GM10266 (cell line): ENCODE measurements around the gene BNIP3.

ENCODE experiments used
- DNase-seq: peaks from one replicate; pipeline ENCODE4 v3.0.0; 2012; ENCODE audit errors: extremely low spot score
- TF ChIP-seq, protein P1 (sequence below): IDR thresholded peaks from 2 replicates; pipeline ENCODE4 v1.5.1; 2012; ENCODE audit warnings: mild to moderate bottlenecking, low read depth; ENCODE audit not compliant: control insufficient read depth, insufficient read depth; ENCODE audit errors: missing control alignments

Gene BNIP3

DNA sequence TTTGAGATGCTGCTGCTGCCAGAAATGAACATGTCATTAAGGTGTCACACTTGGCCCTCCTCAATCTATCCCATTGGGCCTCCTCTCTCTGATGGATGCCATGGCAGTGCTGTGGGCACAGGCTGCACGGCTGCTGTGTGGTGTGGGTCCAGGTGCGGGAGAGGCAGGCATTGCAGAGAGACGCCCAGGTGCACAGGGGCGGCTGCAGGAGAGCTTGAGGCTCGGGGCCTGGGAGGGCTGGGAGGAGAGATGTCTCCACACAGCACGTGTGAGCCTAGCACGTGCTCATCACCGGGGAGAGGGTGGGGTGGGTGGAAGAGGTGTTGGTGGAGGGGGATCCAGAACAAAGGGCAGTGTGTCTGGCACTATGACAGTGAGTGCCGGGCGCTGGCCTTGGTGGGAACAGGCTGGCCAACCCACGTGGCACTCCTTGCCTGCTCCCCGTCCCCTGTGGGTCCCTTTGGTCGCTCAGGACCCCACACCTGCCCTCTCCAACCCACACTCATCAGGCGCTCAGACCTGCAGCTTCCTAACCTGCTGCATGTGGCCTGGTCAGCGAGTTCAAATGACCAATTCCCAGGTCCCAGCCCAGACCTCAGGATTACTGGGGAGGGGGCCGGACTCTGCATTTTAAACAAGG lies 39.9 kb upstream of the BNIP3 start:
- no peak for DNase-seq
- TF ChIP-seq, protein P1, sequence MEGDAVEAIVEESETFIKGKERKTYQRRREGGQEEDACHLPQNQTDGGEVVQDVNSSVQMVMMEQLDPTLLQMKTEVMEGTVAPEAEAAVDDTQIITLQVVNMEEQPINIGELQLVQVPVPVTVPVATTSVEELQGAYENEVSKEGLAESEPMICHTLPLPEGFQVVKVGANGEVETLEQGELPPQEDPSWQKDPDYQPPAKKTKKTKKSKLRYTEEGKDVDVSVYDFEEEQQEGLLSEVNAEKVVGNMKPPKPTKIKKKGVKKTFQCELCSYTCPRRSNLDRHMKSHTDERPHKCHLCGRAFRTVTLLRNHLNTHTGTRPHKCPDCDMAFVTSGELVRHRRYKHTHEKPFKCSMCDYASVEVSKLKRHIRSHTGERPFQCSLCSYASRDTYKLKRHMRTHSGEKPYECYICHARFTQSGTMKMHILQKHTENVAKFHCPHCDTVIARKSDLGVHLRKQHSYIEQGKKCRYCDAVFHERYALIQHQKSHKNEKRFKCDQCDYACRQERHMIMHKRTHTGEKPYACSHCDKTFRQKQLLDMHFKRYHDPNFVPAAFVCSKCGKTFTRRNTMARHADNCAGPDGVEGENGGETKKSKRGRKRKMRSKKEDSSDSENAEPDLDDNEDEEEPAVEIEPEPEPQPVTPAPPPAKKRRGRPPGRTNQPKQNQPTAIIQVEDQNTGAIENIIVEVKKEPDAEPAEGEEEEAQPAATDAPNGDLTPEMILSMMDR = no peak

DNA sequence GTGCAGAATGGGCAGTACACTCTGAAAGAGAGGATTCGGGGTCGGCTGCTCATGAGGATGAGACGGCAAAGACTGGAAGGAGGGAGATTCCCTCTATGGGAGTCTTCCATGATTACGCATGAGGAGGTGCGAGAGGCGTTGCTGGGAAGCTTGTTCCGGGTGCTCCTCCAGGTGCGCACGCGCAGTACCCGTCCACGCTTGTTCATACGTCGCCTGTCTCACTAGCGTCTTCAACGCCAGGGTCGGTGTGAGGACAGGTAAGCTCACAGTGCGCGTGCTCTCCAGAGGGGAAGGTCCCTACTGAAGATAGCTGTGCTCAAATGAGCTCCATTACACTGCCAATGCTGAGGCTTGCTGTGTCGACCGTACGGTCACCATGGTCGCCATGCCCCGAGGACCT lies 39.3 kb upstream of the BNIP3 start:
- DNase-seq = no peak
- TF ChIP-seq, protein P1 = no peak

DNA sequence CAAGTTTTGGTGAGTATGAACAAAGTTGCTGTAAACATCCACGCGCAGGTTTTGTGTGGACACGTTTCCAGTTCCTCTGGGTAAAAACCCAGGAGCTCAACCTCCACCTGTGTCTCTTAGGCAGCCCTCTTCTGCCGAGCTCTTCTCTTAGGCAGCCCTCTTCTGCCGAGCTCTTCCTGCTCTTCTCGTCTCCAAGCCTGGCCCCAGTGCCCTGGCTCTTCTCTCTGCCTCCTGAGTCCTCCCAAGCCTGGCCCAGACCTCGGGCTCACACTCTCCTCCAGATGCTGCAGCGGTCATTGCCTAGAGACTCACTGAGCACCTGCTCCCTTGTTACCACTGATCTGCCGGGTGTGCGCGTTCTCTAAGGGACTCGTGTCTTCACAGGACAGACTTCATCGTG lies 38.7 kb upstream of the BNIP3 start:
- DNase-seq = no peak
- TF ChIP-seq, protein P1 = no peak

DNA sequence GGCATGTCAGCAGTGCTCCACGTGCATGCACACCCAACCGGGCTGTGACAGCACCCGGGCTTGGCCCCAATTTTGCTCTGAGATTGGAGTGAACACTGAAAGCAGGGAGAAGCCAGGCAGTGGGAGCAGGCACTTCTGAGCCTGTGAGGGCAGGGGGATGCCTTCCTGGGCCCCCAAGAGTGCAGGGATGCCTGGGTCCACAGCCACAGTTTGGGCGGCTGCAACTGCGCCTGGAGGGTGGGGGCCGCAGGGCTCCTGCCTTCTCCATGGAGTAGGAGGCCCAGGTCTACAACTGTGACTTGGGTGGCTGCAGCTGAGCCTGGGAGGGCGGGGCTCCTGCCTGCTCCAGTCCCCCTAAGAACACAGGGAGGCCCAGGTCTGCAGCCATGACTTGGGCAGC lies 37.6 kb upstream of the BNIP3 start:
- no peak for DNase-seq
- TF ChIP-seq, protein P1 = no peak

DNA sequence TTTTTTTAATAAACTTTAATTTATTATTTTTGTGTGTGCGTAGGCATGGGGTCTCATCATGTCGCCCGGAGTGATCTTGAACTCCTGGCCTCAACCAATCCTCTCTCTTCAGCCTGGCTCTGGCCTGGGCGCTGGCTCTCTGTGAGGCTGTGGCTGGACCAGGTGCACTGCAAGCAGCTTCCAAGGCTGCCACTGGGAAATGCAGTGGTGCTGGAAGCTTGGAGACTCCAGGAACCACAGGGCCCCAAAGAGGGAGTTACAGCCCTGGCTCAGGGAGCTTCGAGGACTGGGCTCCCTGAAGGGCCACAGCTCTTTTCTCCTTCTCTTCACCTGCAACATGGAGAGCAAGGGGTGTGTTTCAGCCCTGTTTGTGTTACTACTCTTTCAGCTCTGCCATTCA lies 36.7 kb upstream of the BNIP3 start:
- TF ChIP-seq, protein P1 = no peak
- no peak for DNase-seq

DNA sequence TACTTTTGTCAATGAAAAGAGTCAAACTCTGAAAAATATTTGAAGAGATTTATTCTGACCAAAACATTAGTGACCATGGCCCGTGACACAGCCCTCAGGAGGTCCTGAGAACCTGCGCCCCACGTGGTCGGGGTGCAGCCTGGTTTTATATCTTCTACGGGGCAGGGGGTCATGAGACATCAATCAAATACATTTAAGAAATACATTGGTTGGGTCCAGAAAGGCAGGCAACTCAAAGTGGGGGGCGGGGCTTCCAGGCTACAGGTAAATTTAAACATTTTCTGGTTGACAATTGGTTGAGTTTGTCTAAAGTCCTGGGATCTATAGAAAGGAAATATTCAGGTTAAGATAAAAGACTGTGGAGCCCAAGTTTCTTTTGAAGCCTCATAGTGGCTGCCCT lies 34.8 kb upstream of the BNIP3 start:
- no peak for DNase-seq
- TF ChIP-seq, protein P1 = no peak

DNA sequence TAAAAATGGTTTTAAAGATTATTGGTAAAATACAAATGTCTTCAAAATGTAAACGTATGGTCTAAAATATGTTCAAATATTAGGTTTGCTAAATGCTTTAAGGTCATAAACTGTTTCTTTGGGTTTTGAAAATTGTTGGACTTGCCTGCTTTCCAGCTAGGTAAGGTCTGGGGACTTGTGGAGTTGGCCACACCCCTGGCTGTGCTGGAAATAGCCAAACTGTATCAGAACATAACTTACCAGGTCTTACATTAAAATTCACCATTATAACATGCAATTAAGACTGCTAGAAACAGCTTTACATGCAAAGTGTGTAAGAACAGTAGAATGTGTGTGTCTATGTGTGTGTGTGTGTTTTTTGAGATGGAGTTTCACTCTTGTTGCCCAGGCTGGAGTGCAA lies 29.7 kb upstream of the BNIP3 start:
- no peak for DNase-seq
- TF ChIP-seq, protein P1 = no peak
